NCI-H82 treated with DMSO at 0.1 percent for 48 hours (cell line): ENCODE measurements around the gene TMEM223.
"Not testable (repeated sequence)": the region's sequence is repeated elsewhere in the genome, so short reads cannot be mapped to it uniquely, and the experiment has no call there.

Source experiments
- DNase-seq: peaks from one replicate; lab custom pipeline; 2025; ENCODE audit not compliant: unreplicated experiment; lab: John Stamatoyannopoulos, UW

Gene TMEM223, protein sequence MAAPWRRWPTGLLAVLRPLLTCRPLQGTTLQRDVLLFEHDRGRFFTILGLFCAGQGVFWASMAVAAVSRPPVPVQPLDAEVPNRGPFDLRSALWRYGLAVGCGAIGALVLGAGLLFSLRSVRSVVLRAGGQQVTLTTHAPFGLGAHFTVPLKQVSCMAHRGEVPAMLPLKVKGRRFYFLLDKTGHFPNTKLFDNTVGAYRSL

DNA sequence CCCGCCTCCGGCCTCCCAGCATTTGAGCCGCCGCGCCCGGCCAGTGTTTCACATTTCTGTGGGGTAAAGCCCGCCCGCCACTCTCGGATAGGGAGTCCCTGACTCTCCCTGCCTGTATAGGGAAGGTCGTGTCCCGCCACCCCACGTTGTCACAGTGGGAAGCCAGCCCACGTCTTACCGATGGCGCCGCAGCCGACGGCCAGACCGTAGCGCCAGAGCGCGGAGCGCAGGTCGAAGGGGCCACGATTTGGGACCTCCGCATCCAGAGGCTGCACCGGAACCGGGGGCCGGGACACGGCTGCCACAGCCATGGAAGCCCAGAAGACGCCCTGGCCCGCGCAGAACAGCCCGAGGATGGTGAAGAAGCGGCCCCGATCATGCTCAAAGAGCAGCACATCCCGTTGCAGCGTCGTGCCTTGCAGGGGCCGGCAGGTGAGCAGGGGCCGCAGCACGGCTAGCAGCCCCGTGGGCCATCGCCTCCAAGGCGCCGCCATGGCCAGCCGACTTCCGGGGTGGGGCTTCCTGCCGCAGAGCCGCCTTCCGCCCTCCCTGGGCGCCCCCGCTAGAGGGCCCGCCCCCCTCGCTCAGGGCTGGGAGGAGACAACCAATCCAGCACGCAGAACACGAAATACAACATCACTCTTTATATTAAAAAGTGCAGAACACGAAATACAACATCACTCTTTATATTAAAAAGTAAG is at the start of gene TMEM223:
Gene TMEM223, minus strand, starts transcription at position 506 of the 701 bp plus-strand sequence. Its CDS starts 12 bp downstream, at position 494.
- DNase-seq: peak; percentile 46

DNA sequence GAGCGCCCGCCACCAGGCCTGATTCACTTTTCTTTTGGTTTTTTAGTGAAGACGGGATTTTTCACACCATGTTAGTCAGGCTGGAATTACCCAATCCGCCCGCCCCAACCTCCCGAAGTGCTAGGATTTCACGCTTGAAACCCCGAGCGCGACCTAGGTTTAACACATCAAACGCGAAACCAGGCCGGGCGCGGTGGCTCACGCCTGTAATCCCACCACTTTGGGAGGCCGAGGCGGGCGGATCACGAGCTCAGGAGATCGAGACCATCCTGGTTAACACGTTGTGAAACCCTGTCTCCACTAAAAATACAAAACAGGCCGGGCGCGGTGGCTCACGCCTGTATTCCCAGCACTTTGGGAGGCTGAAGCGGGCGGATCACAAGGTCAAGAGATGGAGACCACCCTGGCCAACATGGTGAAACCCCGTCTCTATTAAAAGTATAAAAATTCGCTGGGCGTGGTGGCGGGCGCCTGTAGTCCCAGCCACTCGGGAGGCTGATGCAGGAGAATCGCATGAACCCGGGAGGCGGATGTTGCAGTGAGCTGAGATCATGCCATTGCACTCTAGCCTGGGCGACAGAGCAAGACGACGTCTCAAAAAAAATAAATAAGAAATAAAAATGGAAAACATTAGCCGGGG is 49.0 kb upstream of the TMEM223 start:
- peak; percentile 40 for DNase-seq

DNA sequence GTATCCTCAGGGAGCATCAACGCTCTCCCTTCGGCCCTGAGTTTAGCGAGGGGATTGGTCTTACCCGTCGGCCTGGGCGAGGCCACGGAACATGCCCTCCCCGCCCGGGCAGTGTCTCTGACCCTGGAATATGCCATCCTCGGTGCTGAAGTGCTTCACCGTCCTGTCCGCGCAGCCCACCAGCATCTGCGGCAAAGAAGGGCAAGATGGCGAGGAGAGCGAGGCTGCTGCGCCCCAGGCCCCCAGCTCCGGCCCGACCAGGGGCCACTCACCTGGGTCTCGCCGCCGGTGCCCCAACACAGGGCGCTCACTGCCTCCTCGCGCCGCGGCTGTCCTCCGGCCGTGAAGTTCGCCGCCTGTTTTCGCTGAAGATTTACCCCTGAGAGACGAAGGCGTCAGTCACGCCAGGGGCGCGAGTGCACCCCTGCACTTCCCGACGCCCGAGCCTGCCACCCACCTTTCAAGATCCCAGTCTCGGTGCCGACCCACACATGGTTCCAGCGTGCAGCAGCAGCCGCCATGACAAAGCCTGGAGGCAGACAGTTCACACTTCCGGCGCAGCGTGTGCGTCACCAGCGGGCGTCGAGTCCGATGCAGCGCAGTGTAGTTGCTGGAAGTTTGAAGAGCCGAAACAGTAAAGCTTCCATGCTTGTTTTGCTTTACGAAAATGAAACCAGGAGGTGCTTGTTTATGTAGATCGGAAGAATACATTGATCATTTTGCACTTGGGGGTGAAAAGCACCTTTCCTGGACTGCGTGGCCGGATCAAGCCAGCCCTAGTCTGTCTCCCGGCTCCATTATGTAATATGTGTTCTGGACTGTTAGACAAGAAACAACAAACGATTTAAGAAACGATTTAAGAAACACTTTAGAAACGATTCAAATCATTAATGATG is 47.5 kb upstream of the TMEM223 start, which contains the start of gene WDR74:
Gene WDR74, minus strand, starts transcription at position 541 of the 896 bp plus-strand sequence. Its CDS starts 20 bp downstream, at position 521.
- DNase-seq: peak; percentile 15

DNA sequence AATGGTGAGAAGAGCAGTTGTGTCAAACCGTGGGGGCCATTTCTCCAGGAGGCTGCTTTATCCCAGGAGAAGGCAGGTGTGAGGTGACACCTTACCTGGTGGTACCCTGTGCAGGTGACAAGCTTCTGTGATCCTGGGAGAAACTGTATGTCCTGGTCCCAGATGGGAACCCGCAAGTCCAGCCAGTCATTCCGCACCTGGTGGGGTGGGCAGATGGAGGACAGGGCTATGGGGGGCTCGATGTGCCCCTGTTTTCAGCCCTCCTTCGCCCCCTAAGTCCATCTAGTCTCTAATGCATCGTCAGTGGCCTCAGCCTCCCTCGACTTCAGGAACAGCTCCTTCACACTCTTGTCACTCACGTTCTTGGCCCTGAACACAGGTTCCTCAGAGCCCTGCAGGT is 43.5 kb upstream of the TMEM223 start:
- DNase-seq: no peak

DNA sequence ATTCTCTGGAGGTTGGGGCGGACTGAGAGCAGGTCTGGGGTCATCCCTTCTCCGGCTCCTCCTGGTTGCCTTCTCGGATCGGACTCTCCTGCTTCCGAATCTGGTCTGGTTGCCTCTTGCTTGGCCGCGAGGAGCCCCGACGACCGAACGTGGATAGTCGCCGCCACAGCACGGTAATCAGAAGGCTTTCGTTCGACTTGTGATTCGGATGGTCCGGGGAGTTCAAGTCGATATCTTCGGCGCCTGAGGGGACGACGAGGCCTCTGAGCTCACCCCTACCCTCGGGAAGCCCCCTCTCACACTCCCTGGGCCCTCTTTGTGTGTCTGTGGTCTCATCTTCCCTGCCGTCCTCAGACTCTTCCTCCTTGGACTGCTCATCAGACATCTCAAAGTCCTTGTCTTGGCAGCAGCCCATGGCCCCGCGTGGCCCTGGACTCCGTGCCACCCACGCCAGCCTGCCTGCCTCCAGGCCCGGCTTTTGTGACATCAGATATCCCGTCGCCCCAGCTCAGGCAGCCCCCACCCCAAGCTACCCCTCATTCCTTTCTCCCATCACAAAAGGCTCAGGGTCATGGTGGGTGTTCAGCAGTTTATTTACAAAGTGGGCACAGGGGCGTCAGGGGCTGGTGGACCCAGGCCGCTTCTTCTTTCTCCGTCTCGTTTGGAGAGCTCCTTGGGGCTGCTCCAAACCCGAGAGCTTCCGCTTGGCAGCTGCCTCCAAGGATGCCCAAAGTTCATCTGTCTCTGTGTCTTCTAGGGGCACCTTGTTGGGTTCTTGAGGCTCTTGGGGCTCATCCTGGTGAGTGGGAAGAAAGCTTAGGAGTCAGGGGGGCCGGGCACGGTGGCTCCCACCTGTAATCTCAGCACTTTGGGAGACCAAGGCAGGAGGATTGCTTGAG is 40.8 kb upstream of the TMEM223 start, which contains the start of gene TEX54:
Gene TEX54, minus strand, starts transcription at position 506 of the 899 bp plus-strand sequence.
- peak; percentile 49 for DNase-seq

DNA sequence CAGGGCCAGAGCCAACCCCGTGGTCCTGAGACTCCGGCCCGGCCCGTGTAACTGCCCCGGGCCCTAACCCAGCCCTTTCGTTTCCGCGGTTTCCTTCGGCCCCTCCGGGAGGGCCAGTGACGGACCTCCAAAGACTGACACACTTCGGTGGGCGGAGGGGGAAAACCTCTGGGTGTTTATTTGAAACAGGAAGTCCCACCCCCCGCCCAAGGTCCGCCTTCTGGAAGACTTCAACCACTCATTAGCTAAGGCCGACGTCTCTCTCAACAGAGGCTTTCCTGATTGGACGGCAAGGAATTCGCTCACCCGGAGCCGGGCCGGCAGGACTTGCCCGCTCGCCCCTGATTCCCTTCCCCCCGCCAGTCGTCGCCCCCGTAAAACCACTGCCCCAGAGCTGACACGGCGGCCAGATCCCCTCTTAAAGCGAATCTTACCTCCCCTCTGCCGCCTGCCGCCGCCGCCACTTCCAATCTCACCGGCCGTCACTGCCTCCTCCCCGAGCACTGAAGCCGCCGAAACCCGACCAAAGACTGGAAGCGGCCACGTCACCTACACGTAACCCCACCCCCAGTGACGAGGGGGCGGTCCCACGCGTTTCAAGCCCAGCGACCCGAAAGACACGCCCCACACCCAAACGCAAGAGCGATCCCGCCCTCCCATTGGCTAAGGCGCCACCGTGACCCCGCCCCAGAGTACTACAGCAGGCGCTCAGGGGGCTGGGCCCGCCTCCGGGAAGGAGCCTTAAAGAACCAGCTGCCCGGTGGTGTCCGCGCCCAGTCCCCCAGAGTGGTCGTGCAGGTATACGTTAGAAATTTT is 39.9 kb upstream of the TMEM223 start, which contains the start of gene STX5:
Gene STX5, minus strand, starts transcription at position 532 of the 816 bp plus-strand sequence. CDS start 808 bp downstream, outside the sequence.
- DNase-seq: peak; percentile 93

DNA sequence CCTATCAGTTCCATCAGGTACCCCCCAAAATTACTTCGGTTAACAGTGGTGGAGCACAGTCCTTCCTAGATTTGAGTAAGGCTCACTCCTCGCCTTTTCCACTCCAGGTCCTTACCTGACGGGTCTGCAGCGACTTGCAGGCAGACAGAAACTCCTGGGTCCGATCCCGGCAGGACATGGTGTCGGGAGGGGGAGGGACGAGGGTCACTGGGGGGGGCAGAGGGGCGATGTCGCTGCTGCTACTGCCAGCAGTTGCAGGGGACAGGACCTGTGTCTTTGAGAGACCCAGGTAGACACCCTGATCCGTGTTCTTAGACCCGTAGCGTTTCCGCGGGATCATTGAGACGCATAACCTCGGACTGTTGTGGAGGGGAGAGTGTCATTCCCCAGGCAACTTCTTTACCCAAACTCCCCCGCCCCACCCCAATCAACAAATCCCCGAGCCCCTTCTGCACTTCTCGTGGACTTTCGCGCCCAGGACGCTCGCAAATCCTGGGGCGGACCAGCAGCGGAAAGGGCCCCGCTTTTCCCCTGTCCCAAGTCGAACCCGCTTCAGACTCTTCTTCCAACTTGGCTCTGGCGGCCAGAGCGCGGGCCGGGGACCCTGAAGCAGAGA is 39.2 kb upstream of the TMEM223 start:
- DNase-seq: no peak

DNA sequence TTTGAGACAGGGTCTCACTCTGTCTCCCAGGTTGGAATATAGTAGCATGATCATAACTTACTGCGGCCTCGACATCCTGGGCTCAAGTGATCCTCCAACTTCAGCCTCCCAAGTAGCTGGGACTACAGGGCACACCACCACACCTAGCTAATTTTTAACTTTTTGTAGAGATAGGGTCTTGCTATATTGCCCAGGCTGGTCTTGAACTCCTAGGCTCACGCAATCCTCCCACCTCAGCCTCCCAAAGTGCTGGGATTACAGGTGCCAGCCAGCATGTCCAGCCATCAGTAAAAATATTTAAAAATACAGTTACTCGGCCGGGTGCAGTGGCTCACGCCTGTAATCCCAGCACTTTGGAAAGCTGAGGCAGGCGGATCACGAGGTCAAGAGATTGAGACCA is 36.3 kb upstream of the TMEM223 start:
- DNase-seq: not testable (repeated sequence)

DNA sequence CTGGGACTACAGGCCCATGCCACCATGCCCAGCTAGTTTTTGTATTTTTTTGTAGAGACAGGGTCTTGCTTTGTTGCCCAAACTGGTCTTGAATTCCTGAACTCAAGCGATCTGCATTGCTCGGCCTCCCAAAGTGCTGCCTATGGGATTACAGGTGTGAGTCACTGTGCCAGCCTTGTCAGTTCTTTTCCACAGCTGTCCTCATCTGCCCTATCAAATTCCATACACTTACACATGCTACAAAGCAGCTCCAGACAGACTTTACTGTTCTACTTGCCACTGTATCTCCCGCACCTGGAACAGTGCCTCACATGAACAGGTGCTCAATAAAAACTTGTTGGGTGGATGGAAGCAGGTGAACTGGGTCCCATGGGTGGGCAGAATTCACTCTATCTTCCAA is 31.9 kb upstream of the TMEM223 start:
- DNase-seq: no peak

DNA sequence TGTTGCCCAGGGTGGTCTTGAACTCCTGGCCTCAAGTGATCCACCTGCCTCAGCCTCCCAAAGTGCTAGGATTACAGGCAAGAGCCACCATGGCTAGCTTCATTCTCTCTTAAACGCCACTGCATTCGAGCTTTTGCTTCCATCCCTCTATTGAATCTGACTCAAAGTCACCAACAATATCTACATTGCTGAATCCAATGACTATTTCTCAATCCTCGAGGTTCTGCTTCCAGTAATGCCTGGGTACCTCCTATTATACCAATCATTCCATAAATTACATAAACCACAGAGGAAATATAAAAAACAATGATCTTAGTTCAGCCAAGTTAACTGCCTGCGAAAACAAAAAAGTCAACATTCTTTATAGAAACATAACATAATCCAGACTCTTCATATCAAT is 25.3 kb upstream of the TMEM223 start:
- DNase-seq: no peak

DNA sequence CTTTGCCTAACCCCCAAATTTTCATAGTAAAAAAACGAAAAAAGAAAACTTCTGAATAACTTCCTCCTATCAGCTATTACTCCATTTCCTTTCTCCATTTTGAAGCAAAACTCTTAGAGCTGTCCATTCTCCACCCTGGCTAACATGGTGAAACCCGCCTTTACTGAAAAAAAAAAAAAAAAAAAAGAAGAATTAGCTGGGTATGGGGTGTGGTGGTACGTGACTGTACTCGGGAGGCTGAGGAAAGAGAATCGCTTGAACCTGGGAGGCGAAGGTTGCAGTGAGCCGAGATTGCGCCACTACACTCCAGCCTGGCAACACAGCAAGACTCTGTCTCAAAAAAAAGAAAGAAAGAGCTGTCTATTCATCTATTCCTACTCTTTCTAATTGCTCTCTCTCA is 24.8 kb upstream of the TMEM223 start:
- no peak for DNase-seq

DNA sequence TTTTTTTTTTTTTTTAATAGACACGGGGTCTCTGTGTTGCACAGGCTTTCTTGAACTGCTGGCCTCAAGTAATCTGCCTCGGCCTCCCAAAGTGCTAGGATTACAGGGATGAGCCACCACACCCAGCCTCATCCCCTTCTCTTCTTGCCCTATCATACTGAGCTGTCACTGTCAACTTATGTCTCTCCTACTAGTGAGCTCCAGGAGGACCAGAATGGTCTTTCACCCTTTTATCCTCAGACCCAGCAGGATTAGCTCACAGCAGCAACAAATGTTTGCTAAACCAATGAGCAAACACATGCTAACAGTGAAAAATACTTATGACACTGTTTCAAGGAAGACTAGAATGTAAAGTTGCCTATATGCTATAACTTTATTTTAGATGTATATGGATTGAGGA is 19.9 kb upstream of the TMEM223 start:
- no peak for DNase-seq

DNA sequence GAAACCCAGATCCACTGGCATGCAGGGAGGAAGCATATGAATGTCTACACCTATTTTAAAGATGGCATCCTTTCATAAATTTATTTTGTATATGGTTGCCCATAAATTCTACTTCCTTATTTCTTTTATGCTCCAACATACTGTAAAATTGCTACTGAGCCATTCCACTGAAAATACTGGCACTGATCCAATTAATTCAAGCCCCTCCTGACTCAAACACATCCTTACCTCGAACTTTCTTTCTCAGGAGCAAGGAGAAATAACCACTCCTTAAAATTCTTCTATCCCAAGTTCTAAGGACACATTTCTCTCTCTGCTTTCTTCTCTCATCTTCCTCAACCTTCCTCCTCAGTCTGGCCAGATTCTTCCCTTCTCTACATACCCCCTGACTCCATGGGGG is 18.9 kb upstream of the TMEM223 start:
- no peak for DNase-seq

DNA sequence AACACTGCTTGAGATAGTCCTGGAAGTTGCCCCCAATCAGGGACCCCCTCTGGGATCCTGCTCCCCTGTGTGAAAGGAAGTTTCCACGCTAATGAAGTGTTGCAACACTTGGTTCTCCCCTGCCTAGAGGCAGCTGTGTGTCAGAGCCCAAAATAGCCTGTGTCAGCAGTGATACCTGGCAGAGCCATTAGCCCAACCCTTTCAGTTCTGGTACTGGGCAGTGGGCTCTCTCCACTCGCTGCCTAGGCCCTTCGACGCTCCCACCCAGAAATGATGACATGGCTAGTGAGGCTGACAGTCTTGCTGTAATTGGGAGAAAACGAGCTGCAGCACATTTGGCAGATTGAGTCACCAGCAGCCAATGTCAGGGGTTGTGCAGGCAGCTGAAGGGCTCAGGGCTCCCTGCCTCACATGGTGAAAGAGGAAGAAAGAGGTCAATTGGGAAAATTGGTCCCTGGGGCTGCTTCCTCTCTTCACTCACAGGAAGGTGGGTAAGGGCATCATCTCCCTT is 14.9 kb upstream of the TMEM223 start:
- DNase-seq: no peak

DNA sequence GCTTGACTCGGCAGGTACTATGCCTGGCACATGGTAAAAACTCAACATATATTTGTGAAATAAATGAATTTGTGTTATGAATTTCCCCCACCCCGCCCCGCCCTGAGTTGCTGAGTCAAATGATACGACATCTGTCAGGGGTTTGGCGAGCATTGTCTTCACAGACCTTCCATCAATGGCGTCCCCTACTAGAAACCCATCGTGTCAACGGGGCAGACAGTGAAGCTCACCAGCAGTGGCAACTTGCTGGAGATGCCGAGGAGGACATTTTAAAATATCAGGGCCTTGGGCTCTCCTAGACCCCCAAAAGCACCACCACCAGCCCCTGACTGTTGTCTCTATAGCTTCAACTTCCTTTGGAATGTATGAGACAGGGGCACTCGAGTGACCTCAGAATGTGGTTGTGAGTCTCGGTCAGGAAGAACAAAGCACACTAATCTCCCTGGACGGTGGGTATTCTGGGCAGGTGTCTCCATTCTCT is 14.2 kb upstream of the TMEM223 start:
- DNase-seq: no peak

DNA sequence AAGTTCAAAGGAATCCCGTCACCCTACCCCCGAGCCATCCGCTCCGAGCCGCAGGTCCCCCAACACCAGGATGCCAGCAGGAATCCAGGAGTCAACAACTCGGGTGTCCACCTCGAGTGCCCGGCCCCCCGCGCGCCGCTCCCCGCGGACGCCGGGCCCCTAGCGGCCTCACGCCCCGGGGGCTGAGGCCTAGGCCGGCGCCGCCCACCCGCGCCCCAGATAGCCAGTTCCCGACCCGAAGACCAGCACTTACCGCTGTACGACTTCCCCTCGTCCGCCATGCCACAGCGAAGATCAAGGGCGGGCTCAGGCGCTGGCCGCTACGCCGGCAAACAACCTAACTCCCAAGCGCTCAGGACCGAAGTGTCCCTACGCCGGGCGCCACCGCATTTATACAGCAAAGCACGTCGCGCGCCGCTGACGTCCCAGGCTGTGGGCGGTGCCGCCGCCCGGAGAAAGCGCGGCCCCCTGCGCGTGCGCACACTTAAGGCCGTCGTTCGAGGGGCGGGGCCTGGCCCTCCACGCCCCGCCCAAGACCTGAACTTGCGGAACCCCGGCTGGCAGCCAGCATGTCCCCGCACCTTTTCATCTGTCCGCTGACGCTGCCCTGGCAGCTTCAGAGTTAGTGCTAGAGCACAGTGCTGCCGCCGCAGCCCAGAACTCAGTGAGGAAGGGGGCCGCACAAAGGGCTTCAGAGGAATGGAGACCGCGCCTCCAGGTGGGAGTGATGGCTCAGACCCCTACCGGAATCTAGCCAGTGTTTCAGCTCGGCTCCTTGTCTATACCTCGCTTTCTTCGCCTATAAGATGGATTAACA is 13.5 kb upstream of the TMEM223 start, which contains the start of gene NXF1:
Gene NXF1, minus strand, starts transcription at position 365 of the 817 bp plus-strand sequence. Its CDS starts 84 bp downstream, at position 281.
- DNase-seq: peak; percentile 66
